H1 (cell line): ENCODE measurements around the gene PCDHGA1. TPM values are rescaled to one million over a fixed set of nuclear protein-coding genes. Genes with fewer than 3 reads are reported as not detected.

Experiments used
- CTCF ChIA-PET: fragments of 300-600 bp; sonication (Branson Sonifier 250); formaldehyde crosslinking; loops from one replicate; lab custom pipeline; 2021; ENCODE audit not compliant: partially characterized antibody; lab: Charles Lee
- POLR2A ChIA-PET: fragments of 300-600 bp; sonication (Branson Sonifier 250); formaldehyde crosslinking; loops from one replicate; lab custom pipeline; 2021; ENCODE audit warnings: inconsistent platforms; ENCODE audit not compliant: partially characterized antibody; lab: Charles Lee
- DNase-seq, 2 experiments: peaks; one replicate each; pipeline versions ENCODE4 v3.0.0 to v3.0.0-alpha.2; 2010 to 2022; ENCODE audit warnings: low spot score in 2 of 2, low read depth in 1 of 2, mixed read lengths in 1 of 2
- FAIRE-seq: peaks from 2 replicates; lab custom pipeline; 2011; peaks lifted over from hg19 to GRCh38; lab: Jason Lieb, UNC
- H2AFZ ChIP-seq: 2 replicates; pipeline ENCODE4 v1.8.1; 2012; ENCODE audit warnings: low read length, inconsistent platforms
- H2AK5ac ChIP-seq: 2 replicates; pipeline ENCODE4 v1.6.1; 2013; ENCODE audit warnings: low read depth, low read length
- H2BK120ac ChIP-seq: replicated peaks from 2 replicates; pipeline ENCODE3; 2013; ENCODE audit warnings: low read depth, low read length, inconsistent platforms
- H2BK12ac ChIP-seq: 2 replicates; pipeline ENCODE4 v1.6.1; 2013; ENCODE audit warnings: low read depth, low read length
- H2BK15ac ChIP-seq: 2 replicates; pipeline ENCODE4 v1.6.1; 2013; ENCODE audit warnings: low read length
- H2BK20ac ChIP-seq: 2 replicates; pipeline ENCODE4 v1.6.1; 2013; ENCODE audit warnings: low read length
- H2BK5ac ChIP-seq: 2 replicates; pipeline ENCODE4 v1.6.1; 2013; ENCODE audit warnings: low read depth, low read length
- H3K14ac ChIP-seq: 2 replicates; pipeline ENCODE4 v1.6.1; 2013; ENCODE audit warnings: inconsistent platforms; ENCODE audit not compliant: insufficient read length
- H3K18ac ChIP-seq: 2 replicates; pipeline ENCODE4 v1.6.1; 2013; ENCODE audit warnings: low read length; ENCODE audit errors: extremely low read depth
- H3K23ac ChIP-seq: 2 replicates; pipeline ENCODE4 v1.6.1; 2013; ENCODE audit warnings: inconsistent platforms; ENCODE audit not compliant: insufficient read length
- H3K23me2 ChIP-seq: 2 replicates; pipeline ENCODE4 v1.6.1; 2013; ENCODE audit warnings: low read depth, low read length
- H3K27ac ChIP-seq: 2 replicates; pipeline ENCODE4 v1.6.1; 2011; ENCODE audit warnings: low read depth, low read length, inconsistent platforms
- H3K27me3 ChIP-seq, 4 experiments: replicated peaks in 1 of 4; 1 replicate in 1 of 4; 2 replicates in 3 of 4; pipeline versions ENCODE4 v1.6.1 to v1.8.1; 2011 to 2013; ENCODE audit warnings: low read length in 3 of 4, mild to moderate bottlenecking in 3 of 4, inconsistent platforms in 2 of 4, mixed read lengths in 2 of 4, moderate library complexity in 1 of 4; ENCODE audit not compliant: control insufficient read depth in 3 of 4, insufficient read depth in 3 of 4; ENCODE audit errors: extremely low read depth in 1 of 4
- H3K36me3 ChIP-seq, 4 experiments: 2 replicates each; pipeline versions ENCODE4 v1.6.1 to v1.8.1; 2011 to 2013; ENCODE audit warnings: mild to moderate bottlenecking in 4 of 4, low read length in 3 of 4, moderate library complexity in 2 of 4, control low read depth in 1 of 4, inconsistent platforms in 1 of 4; ENCODE audit not compliant: insufficient read depth in 4 of 4, control insufficient read depth in 2 of 4
- H3K4ac ChIP-seq: replicated peaks from 2 replicates; pipeline ENCODE3; 2013; ENCODE audit warnings: low read length, low read depth, mixed read lengths, inconsistent platforms; ENCODE audit not compliant: insufficient read length
- H3K4me1 ChIP-seq, 4 experiments: replicated peaks in 1 of 4; 1 replicate in 1 of 4; 2 replicates in 3 of 4; pipeline versions ENCODE4 v1.6.1 to v1.8.1; 2011 to 2013; ENCODE audit warnings: low read length in 3 of 4, inconsistent platforms in 2 of 4, mixed read lengths in 1 of 4; ENCODE audit not compliant: insufficient read depth in 4 of 4, control insufficient read depth in 3 of 4
- H3K4me2 ChIP-seq, 2 experiments: 2 replicates each; pipeline versions ENCODE4 v1.6.1 to v1.8.1; 2011 to 2013; ENCODE audit warnings: low read depth in 2 of 2, low read length in 2 of 2, control low read depth in 1 of 2, inconsistent platforms in 1 of 2, mild to moderate bottlenecking in 1 of 2; ENCODE audit not compliant: insufficient read depth in 1 of 2
- H3K4me3 ChIP-seq, 4 experiments: fragments of 200-600, 300-600 bp in 1 of 4; sonication (generic), shearing (Covaris generic), sonication (Bioruptor Twin) in 1 of 4; 2 replicates each; pipeline versions ENCODE4 v1.5.1 to v1.8.1; 2011 to 2016; ENCODE audit warnings: low read length in 4 of 4, low read depth in 3 of 4, control low read depth in 2 of 4, inconsistent platforms in 2 of 4, mild to moderate bottlenecking in 2 of 4, mixed read lengths in 1 of 4, moderate library complexity in 1 of 4; ENCODE audit not compliant: insufficient read depth in 2 of 4; ENCODE audit errors: extremely low read depth in 1 of 4
- H3K56ac ChIP-seq: replicated peaks from 2 replicates; pipeline ENCODE3; 2013; ENCODE audit warnings: low read depth, mild to moderate bottlenecking, mixed read lengths, low read length, inconsistent platforms; ENCODE audit not compliant: insufficient read length
- H3K79me1 ChIP-seq: 2 replicates; pipeline ENCODE4 v1.6.1; 2013; ENCODE audit warnings: low read depth, low read length, control low read depth
- H3K79me2 ChIP-seq, 2 experiments: 2 replicates each; pipeline versions ENCODE4 v1.6.1 to v1.8.1; 2012 to 2013; ENCODE audit warnings: low read length in 2 of 2, mild to moderate bottlenecking in 2 of 2, inconsistent platforms in 1 of 2; ENCODE audit not compliant: insufficient read depth in 2 of 2, control insufficient read depth in 1 of 2
- H3K9ac ChIP-seq, 4 experiments: replicated peaks in 1 of 4; 1 replicate in 1 of 4; 2 replicates in 3 of 4; pipeline versions ENCODE4 v1.6.1 to v1.8.1; 2011 to 2013; ENCODE audit warnings: low read depth in 3 of 4, low read length in 3 of 4, control low read depth in 2 of 4, mild to moderate bottlenecking in 2 of 4, moderate library complexity in 2 of 4, inconsistent platforms in 1 of 4; ENCODE audit errors: extremely low read depth in 1 of 4
- H3K9me3 ChIP-seq, 2 experiments: 2 replicates each; pipeline versions ENCODE4 v1.6.1 to v1.8.1; 2012 to 2013; ENCODE audit warnings: mild to moderate bottlenecking in 2 of 2, moderate library complexity in 2 of 2, control low read depth in 1 of 2, inconsistent platforms in 1 of 2, low read depth in 1 of 2, low read length in 1 of 2, mixed read lengths in 1 of 2; ENCODE audit not compliant: insufficient read depth in 2 of 2
- H4K20me1 ChIP-seq, 2 experiments: replicated peaks in 1 of 2; 2 replicates each; pipeline versions ENCODE3 to v1.8.1; 2011 to 2013; ENCODE audit warnings: inconsistent platforms in 2 of 2, low read length in 2 of 2, mild to moderate bottlenecking in 1 of 2; ENCODE audit not compliant: insufficient read depth in 2 of 2, control insufficient read depth in 1 of 2
- H4K5ac ChIP-seq: 2 replicates; pipeline ENCODE4 v1.6.1; 2013; ENCODE audit warnings: low read length, low read depth, mixed read lengths, inconsistent platforms; ENCODE audit not compliant: insufficient read length
- H4K8ac ChIP-seq: 2 replicates; pipeline ENCODE4 v1.8.0; 2013; ENCODE audit warnings: mild to moderate bottlenecking, moderate library complexity, low read length, inconsistent platforms; ENCODE audit not compliant: insufficient read depth; ENCODE audit errors: extremely low read depth
- H4K91ac ChIP-seq: replicated peaks from 2 replicates; pipeline ENCODE3; 2013; ENCODE audit warnings: low read length, mixed read lengths, inconsistent platforms; ENCODE audit not compliant: insufficient read length
- ASH2L ChIP-seq: fragments of 200-600, 300-600 bp; sonication (generic); IDR thresholded peaks from one replicate; pipeline ENCODE4 v1.7.1; 2017; ENCODE audit warnings: low read length
- BACH1 ChIP-seq: IDR thresholded peaks from 2 replicates; pipeline ENCODE4 v1.6.1; 2012; ENCODE audit warnings: low read length, improper control_type of control experiment
- EP300 ChIP-seq, 2 experiments: IDR thresholded peaks; 1 replicate in 1 of 2; 2 replicates in 1 of 2; pipeline ENCODE4 v1.6.1; 2011 to 2012; ENCODE audit warnings: low read depth in 2 of 2, low read length in 2 of 2, mild to moderate bottlenecking in 2 of 2, borderline replicate concordance in 1 of 2, inconsistent platforms in 1 of 2, moderate library complexity in 1 of 2
- JUN ChIP-seq: IDR thresholded peaks from 2 replicates; pipeline ENCODE4 v1.6.1; 2011; ENCODE audit warnings: low read depth, mild to moderate bottlenecking, improper control_type of control experiment, low read length
- JUND ChIP-seq: IDR thresholded peaks from 2 replicates; pipeline ENCODE4 v1.6.1; 2011; ENCODE audit warnings: mild to moderate bottlenecking, improper control_type of control experiment, low read length
- KDM5A ChIP-seq: fragments of 200-600 bp; IDR thresholded peaks from 2 replicates; pipeline ENCODE4 v1.7.1; 2012; ENCODE audit warnings: mild to moderate bottlenecking, low read length, inconsistent platforms, mixed read lengths
- POLR2AphosphoS5 ChIP-seq: IDR thresholded peaks from 2 replicates; pipeline ENCODE4 v1.6.1; 2011; ENCODE audit warnings: low read depth, low read length
- SP1 ChIP-seq: IDR thresholded peaks from 2 replicates; pipeline ENCODE4 v1.6.1; 2011; ENCODE audit warnings: low read depth, low read length
- WGBS, 2 experiments: shearing (Covaris generic) in 1 of 2; methylation state at CpG; one replicate each; pipeline versions ENCODE4 v1.1.6 to v1.1.7; 2013 to 2015; ENCODE audit warnings: low lambda C conversion rate in 2 of 2, mixed read lengths in 2 of 2, inconsistent platforms in 1 of 2, low coverage in 1 of 2, missing lambda C conversion rate in 1 of 2; ENCODE audit not compliant: insufficient replicate concordance in 2 of 2, insufficient coverage in 1 of 2, insufficient read length in 1 of 2; ENCODE audit errors: extremely low coverage in 1 of 2, missing lambda C conversion rate in 1 of 2; 5-methylcytosine and 5-hydroxymethylcytosine counted together
- polyA plus RNA-seq, 7 experiments: library from polyadenylated mRNA; depleted of rRNA in 3 of 7; stranded (reverse) in 5 of 7; unstranded in 2 of 7; fragments of >200 nt in 5 of 7; fragments of 200-250 nt in 2 of 7; gene quantifications; 1 replicate in 5 of 7; 2 replicates in 1 of 7; 4 replicates in 1 of 7; pipeline versions ENCODE4 v1.2.1 to v1.2.3, GENCODE V29; 2011 to 2013; ENCODE audit warnings: missing spikeins in 2 of 7, mixed read lengths in 2 of 7
- total RNA-seq: library from RNA; stranded (reverse); fragmentation: NEBNext Ultra II Directional; extraction: Animal tissue kit (Norgen Biotek cat#: 25700); gene quantifications from 2 replicates; pipeline ENCODE4 v1.2.1, GENCODE V29; 2021

The PCDHGA1 gene
- total and polyA plus RNA-seq, 2 of the 8 experiments (the other 6 are each of a cell fraction or from before 2014, with no cell fraction given) = 0.57 to 0.89 TPM

- H3K4me2 ChIP-seq = peak overlapping the region; percentile 98
- TF ChIP-seq ASH2L (peak; percentile 53), JUND (no peak), SP1 (peak; percentile 40; the same call in 1 of the 2 replicates), BACH1 (no peak), EP300 (IDR thresholded peaks at IDR 0.05; ENCODE audit: borderline replicate concordance in 1 of 2, low read depth in 2 of 2, low read length in 2 of 2) (no peak), JUN (no peak), POLR2AphosphoS5 (no peak), KDM5A (no peak)
- H3K27me3 ChIP-seq = peaks cover 7 to 19% (median 16%) of the 10 kb centered on the region in 4 experiments
- CTCF ChIA-PET = interaction anchor here (0.6 to 14.3 kb wide), 18 partner anchors 7 to 644 kb away, joined by 3 to 164 read pairs (median 4); partner anchors contain the start of genes PCDHB9, PCDHGA11, PCDHGB1 and PCDHGB2
- H2BK120ac ChIP-seq = no peak overlapping the region
- peak overlapping the region; percentile 56 to 78 (median 69); a peak in 5 of 8 replicates for H3K4me3 ChIP-seq
- H3K79me1 ChIP-seq = no peaks in the 10 kb centered on the region; the same call in 1 of the 2 replicates
- POLR2A ChIA-PET = interaction anchor here (0.6 to 3.5 kb wide), 8 partner anchors 8 to 88 kb away, joined by 3 to 25 read pairs (median 5); no protein-coding TSS in a partner anchor
- peaks cover 11 to 15% of the 10 kb centered on the region in 2 experiments for H4K20me1 ChIP-seq
- H3K14ac ChIP-seq = no peak overlapping the region
- H2BK5ac ChIP-seq = no peak overlapping the region
- peaks cover 11% of the 10 kb centered on the region for H3K23me2 ChIP-seq
- DNase-seq (no peak), FAIRE-seq (peak; percentile 81)
- no peak overlapping the region for H4K8ac ChIP-seq
- H3K27ac ChIP-seq = peak overlapping the region; percentile 5; the same call in 1 of the 2 replicates
- H3K56ac ChIP-seq = no peak overlapping the region
- WGBS, 2 experiments = 14% methylated on average over 3 of the region's 3 CpGs; no CpG with 5 or more reads in 1 of the 2 experiments
- no peak overlapping the region for H3K23ac ChIP-seq
- H2BK15ac ChIP-seq = no peak overlapping the region
- H2BK20ac ChIP-seq = peak overlapping the region; percentile 40; the same call in 1 of the 2 replicates
- no peak overlapping the region for H2AK5ac ChIP-seq
- H4K5ac ChIP-seq = peak overlapping the region; percentile 51
- no peak overlapping the region for H2AFZ ChIP-seq
- H3K18ac ChIP-seq = 0 out of 2 replicates have a peak overlapping the region, but pooled peaks have one; percentile 34
- H3K79me2 ChIP-seq = peaks cover 0 to 3% of the 10 kb centered on the region in 2 experiments; a peak in 1 of 4 replicates
- H2BK12ac ChIP-seq = no peak overlapping the region
- no peaks in the 10 kb centered on the region for H3K9me3 ChIP-seq
- H3K9ac ChIP-seq = no peak overlapping the region
- H4K91ac ChIP-seq = no peak overlapping the region
- no peaks in the 10 kb centered on the region for H3K36me3 ChIP-seq
- H3K4ac ChIP-seq = no peak overlapping the region
- peaks cover 5 to 20% (median 11%) of the 10 kb centered on the region in 4 experiments for H3K4me1 ChIP-seq
Measured at GRCh38 chr5:141483902-141484301, 153.6 kb downstream of the PCDHGA1 start.
